ENCODE data around the gene PKD2.

DNA sequence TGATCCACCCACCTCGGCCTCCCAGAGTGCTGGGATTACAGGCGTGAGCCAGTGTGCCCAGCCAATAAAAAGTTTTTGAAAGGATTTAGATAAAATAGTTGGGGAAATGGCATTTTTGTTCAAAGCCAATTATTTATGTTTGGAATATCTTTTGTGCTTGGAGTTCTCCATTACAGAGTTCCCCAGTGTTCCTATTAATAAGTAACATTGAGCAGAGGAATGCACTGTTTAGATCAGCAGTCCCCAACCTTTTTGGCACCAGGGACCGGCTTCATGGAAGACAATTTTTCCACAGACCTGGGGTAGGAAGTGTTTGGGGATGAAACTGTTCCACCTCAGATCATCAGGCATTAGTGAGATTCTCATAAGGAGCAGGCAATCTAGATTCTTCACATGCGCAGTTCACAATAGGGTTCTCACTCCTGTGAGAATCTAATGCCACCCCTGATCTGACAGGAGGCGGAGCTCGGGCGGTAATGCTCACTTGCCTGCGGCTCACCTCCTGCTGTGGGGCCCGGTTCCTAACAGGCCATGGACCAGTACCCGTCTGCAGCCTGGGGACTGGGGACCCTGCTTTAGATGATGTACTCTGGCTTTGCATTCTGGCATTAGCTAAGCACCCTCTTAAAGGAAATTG lies 8.3 kb downstream of the PKD2 start:
- TF ChIP-seq ZNF416 (CRISPR knock-in tag; IDR thresholded peaks at IDR 0.05): no peak
- TF ChIP-seq, protein P1, sequence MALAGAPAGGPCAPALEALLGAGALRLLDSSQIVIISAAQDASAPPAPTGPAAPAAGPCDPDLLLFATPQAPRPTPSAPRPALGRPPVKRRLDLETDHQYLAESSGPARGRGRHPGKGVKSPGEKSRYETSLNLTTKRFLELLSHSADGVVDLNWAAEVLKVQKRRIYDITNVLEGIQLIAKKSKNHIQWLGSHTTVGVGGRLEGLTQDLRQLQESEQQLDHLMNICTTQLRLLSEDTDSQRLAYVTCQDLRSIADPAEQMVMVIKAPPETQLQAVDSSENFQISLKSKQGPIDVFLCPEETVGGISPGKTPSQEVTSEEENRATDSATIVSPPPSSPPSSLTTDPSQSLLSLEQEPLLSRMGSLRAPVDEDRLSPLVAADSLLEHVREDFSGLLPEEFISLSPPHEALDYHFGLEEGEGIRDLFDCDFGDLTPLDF (CRISPR knock-in tag; IDR thresholded peaks at IDR 0.05): no peak
- TF ChIP-seq, protein P2, sequence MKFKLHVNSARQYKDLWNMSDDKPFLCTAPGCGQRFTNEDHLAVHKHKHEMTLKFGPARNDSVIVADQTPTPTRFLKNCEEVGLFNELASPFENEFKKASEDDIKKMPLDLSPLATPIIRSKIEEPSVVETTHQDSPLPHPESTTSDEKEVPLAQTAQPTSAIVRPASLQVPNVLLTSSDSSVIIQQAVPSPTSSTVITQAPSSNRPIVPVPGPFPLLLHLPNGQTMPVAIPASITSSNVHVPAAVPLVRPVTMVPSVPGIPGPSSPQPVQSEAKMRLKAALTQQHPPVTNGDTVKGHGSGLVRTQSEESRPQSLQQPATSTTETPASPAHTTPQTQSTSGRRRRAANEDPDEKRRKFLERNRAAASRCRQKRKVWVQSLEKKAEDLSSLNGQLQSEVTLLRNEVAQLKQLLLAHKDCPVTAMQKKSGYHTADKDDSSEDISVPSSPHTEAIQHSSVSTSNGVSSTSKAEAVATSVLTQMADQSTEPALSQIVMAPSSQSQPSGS (CRISPR knock-in tag; IDR thresholded peaks at IDR 0.05; ENCODE audit: borderline replicate concordance, low read depth): no peak
- no peak for TF ChIP-seq KAT7 (CRISPR knock-in tag; IDR thresholded peaks at IDR 0.05; ENCODE audit: borderline replicate concordance)
- TF ChIP-seq, protein P3, sequence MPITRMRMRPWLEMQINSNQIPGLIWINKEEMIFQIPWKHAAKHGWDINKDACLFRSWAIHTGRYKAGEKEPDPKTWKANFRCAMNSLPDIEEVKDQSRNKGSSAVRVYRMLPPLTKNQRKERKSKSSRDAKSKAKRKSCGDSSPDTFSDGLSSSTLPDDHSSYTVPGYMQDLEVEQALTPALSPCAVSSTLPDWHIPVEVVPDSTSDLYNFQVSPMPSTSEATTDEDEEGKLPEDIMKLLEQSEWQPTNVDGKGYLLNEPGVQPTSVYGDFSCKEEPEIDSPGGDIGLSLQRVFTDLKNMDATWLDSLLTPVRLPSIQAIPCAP (CRISPR knock-in tag; IDR thresholded peaks at IDR 0.05): no peak
- TF ChIP-seq ETV6 (CRISPR knock-in tag; IDR thresholded peaks at IDR 0.05): no peak
- TF ChIP-seq ATF3 (CRISPR knock-in tag; conservative IDR thresholded peaks at IDR 0.05): no peak
- no peak for TF ChIP-seq ZNF423 (CRISPR knock-in tag; IDR thresholded peaks at IDR 0.05)
- no peak for TF ChIP-seq ATF1 (CRISPR knock-in tag; IDR thresholded peaks at IDR 0.05)
- no peak for TF ChIP-seq SMAD4 (CRISPR knock-in tag; IDR thresholded peaks at IDR 0.05)
